MM.1S (cell line): Measurements from ENCODE around the gene FGF9.

Source experiments
- EZH2 ChIP-seq: fragments of 300-600 bp; sonication (generic); optimal IDR thresholded peaks from 2 replicates; pipeline ENCODE3; 2017; ENCODE audit warnings: low read depth, mild to moderate bottlenecking, antibody characterized with exemption, low read length, mixed read lengths
- EZH2phosphoT487 ChIP-seq: fragments of 300-600 bp; sonication (generic); IDR thresholded peaks from 2 replicates; pipeline ENCODE4 v1.6.1; 2018; ENCODE audit warnings: antibody characterized with exemption, low read length
- TF ChIP-seq, protein P1 (sequence below): fragments of 300-600 bp; sonication (generic); IDR thresholded peaks from 2 replicates; pipeline ENCODE4 v1.5.1; 2016; ENCODE audit warnings: antibody characterized with exemption, low read length, mixed read lengths

GRCh38 chr13:21686751-21687391, 16.0 kb downstream of the FGF9 start:
- TF ChIP-seq, protein P1, sequence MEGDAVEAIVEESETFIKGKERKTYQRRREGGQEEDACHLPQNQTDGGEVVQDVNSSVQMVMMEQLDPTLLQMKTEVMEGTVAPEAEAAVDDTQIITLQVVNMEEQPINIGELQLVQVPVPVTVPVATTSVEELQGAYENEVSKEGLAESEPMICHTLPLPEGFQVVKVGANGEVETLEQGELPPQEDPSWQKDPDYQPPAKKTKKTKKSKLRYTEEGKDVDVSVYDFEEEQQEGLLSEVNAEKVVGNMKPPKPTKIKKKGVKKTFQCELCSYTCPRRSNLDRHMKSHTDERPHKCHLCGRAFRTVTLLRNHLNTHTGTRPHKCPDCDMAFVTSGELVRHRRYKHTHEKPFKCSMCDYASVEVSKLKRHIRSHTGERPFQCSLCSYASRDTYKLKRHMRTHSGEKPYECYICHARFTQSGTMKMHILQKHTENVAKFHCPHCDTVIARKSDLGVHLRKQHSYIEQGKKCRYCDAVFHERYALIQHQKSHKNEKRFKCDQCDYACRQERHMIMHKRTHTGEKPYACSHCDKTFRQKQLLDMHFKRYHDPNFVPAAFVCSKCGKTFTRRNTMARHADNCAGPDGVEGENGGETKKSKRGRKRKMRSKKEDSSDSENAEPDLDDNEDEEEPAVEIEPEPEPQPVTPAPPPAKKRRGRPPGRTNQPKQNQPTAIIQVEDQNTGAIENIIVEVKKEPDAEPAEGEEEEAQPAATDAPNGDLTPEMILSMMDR, result no peak
- TF ChIP-seq EZH2phosphoT487, result no peak
- TF ChIP-seq EZH2, result no peak
